ENCODE data around the gene PCCA.
"Not testable (repeated sequence)": the region's sequence is repeated elsewhere in the genome, so short reads cannot be mapped to it uniquely, and the experiment has no call there.

Gene PCCA

GRCh38 chr13:100273552-100273951 lies 184.7 kb downstream of the PCCA start:
- DNase-seq (ENCODE audit: low spot score) = no peak
- in situ Hi-C loops (cut with MboI; ENCODE audit: low pct_unique_long_range_greater_than_20kb, low sequenced_read_pairs, unreplicated experiment) = no loop called here
- no peak for TF ChIP-seq CTCF (IDR thresholded peaks at IDR 0.05; ENCODE audit: extremely low read depth, insufficient read depth, missing control alignments)

- TF ChIP-seq CTCF (IDR thresholded peaks at IDR 0.05; ENCODE audit: extremely low read depth, insufficient read depth, missing control alignments) = no peak
- in situ Hi-C loops (cut with MboI; ENCODE audit: low pct_unique_long_range_greater_than_20kb, low sequenced_read_pairs, unreplicated experiment) = no loop called here
- no peak for DNase-seq (ENCODE audit: low spot score)
Observed at GRCh38 chr13:100274942-100275506, 186.1 kb downstream of the PCCA start.

DNA sequence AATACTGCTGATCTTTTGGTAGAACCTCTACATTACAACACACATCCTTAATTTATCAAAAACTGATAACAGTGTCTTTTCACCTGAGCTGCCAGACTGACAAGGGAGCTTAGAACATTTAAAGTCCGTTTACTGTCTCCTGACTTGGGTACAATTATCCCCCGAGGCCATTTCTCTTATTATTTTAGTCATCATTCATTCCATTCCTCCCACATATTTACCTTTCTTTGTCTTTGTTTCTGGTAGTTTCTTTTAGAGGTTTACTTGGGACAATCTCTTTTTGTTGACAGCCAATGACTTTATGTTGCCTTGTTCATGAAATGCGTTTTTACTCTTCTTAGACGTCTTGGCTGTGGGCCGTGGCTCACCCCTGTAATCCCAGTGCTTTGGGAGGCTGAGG lies 186.9 kb downstream of the PCCA start:
- in situ Hi-C loops (cut with MboI; ENCODE audit: low pct_unique_long_range_greater_than_20kb, low sequenced_read_pairs, unreplicated experiment) = no loop called here
- no peak for TF ChIP-seq CTCF (IDR thresholded peaks at IDR 0.05; ENCODE audit: extremely low read depth, insufficient read depth, missing control alignments)
- DNase-seq (ENCODE audit: low spot score) = no peak

DNA sequence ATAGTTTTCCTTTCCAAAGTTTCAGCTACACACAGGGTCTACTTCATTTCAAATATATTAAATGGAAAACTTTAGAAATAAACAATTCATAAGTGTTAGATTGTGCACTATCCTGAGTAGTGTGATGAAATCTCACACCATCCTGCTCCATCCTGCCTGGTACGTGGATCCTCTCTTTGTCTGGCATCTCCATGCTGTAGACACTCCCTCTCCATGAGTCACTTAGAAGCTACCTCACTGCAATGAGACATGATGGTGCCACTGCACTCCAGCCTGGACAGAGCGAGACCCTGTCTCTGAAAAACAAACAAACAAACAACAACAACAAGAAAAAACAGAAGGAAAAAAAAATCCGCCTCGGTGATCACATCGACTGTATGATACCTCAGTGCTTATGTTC lies 191.8 kb downstream of the PCCA start:
- DNase-seq (ENCODE audit: low spot score) = no peak
- in situ Hi-C loops (cut with MboI; ENCODE audit: low pct_unique_long_range_greater_than_20kb, low sequenced_read_pairs, unreplicated experiment) = no loop called here
- no peak for TF ChIP-seq CTCF (IDR thresholded peaks at IDR 0.05; ENCODE audit: extremely low read depth, insufficient read depth, missing control alignments)

DNA sequence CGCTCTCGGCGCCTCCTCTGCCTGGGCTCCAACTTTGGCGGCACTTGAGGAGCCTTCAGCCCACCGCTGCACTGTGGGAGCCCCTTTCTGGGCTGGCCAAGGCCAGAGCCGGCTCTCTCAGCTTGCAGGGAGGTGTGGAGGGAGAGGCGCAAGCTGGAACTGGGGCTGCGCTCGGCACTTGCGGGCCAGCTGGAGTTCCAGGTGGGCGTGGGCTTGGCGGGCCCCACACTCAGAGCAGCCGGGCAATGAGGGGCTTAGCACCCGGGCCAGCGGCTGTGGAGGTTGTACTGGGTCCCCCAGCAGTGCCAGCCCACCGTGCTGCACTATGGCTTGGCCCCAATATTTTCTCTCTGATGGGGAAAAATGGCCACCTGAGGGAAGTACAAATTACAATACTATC lies 193.4 kb downstream of the PCCA start:
- DNase-seq (ENCODE audit: low spot score); in situ Hi-C loops (cut with MboI; ENCODE audit: low pct_unique_long_range_greater_than_20kb, low sequenced_read_pairs, unreplicated experiment): not testable (repeated sequence)

DNA sequence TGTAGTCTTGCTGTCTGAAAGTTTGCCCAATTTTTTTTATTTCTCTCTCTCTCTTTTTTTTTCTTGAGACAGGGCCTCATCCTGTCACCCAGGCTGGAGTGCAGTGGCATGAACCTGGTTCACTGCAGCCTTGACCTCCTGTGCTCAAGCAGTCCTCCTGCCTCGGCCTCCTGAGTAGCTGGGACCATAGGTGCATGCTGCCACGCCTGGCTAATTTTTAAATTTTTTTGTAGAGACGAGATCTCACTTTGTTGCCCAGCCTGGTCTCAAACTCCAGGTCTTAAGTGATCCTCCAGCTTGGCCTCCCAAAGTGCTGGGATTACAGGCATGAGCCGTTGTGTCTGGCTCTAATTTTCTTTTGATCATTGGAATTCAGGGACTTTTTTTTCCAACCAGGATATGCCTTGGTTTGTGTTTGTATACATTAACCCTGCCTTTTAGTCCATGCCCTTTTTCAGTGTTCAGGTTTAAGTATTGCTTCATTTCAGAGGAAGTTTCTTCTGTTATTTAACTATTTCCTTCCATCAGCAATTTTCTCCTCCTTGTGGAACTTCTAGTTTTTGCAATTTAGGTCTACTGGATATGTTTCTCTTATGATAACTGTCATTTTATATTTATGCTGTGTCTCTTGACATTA lies 201.4 kb downstream of the PCCA start:
- no peak for TF ChIP-seq CTCF (IDR thresholded peaks at IDR 0.05; ENCODE audit: extremely low read depth, insufficient read depth, missing control alignments)
- no peak for DNase-seq (ENCODE audit: low spot score)
- in situ Hi-C loops (cut with MboI; ENCODE audit: low pct_unique_long_range_greater_than_20kb, low sequenced_read_pairs, unreplicated experiment) = no loop called here

DNA sequence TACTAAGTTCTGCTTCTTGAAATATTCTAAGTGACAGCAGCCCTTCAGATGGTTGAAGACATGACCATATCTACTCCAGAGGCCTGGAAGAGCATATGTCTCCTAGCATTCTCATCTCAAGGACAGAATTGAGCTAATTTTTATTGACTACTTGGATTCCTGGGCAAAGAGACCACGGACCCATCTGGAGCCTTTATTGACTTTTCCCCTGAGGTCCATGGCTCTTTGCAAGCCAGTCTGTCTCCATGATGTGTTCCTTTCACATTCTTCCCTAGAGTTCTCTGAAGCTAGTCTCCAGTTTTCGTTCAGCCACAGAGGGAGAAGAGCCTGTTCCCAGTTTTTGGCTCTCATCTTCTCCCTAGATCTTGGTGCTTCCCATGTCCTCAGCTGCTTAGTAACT lies 202.7 kb downstream of the PCCA start:
- in situ Hi-C loops (cut with MboI; ENCODE audit: low pct_unique_long_range_greater_than_20kb, low sequenced_read_pairs, unreplicated experiment) = no loop called here
- no peak for DNase-seq (ENCODE audit: low spot score)
- TF ChIP-seq CTCF (IDR thresholded peaks at IDR 0.05; ENCODE audit: extremely low read depth, insufficient read depth, missing control alignments) = no peak
